Dedifferentiated amniotic fluid mesenchymal stem cell (primary cell): Measurements from ENCODE around the gene FILIP1L.

Experiments used
- DNase-seq: peaks from one replicate; pipeline ENCODE4 v3.0.0-alpha.2; 2016; ENCODE audit errors: extremely low spot score

FILIP1L gene

DNA sequence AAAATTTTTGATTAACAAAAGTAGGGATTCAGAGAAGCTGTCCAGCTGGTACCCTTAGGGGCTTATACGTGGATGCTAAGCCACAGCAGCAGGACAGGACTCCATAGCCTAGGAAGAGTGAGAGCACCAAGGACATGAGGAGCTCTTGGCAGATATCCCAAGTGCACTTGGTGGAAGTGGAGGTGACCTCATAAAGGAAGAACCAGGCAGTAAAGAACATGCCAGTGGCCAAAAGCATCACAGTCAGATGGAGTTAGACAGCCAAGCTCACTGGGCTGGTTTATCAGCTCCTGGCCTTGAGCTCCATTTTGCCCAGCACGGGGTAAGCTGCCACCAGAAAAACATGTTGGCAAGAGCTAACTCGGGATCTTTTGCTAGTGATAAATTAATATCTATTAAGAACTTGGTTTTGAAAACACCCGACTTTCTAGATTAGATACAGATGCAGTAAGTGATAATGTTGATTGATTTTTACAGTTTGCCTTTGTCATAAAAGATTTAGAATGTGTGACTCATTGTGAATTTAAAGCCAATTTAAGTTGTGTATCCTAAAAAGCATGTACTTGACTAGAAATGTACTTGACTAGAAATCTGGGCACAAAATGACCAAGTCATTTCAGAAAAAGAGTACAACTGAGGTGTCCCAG, 188.6 kb downstream of the FILIP1L start:
- DNase-seq = no peak

DNA sequence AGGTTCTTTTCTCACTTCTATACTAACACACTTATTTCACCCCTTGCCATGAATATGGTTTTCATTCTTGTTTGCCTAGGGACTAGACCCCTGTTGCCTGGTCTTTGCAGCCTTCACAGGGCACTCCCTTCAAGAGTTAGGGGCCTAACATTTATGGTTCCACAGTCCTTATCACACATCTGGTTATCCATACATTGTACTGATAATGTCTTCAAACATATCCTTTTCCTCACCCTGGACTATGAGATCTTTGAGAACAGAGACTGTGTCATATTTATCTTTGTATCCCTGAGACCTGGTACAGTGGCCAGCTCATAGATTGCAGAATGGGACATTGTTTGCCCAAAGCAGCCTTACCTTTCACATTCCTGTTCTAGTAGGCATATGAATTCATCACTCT, 190.4 kb downstream of the FILIP1L start:
- no peak for DNase-seq

DNA sequence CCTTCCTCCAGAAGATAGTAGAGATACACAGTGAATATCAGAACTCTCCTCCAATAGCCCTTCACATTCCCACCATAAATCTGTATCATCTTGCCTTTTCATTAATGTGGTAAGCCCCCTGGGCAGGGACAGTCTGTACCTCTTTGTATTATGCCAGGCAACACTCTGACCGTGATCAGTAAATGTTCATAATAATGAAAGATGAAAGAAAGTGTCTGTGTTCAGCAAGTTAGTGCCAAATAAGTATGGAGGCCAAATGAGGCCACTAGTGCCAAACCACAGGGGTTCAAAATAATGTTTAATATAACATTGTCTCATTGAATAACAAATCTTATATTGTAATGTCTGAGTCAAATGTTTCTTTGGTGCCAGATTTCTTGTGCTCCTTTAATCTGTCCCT, 192.3 kb downstream of the FILIP1L start:
- DNase-seq = no peak

DNA sequence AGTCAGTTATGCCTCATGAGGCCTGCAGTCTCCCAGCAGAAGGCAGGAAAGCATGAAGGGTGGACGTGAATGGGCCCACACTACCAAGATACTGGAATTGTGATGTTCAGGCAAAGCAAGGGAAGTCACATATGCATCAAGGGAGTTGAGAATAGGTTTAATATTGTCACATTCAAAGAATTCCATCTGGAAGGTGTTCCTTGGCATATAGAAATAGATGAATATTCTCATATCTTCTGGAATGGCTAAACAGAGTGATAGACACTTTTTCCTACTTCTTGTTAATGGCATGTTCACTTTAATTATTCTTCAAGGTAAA, 193.0 kb downstream of the FILIP1L start:
- DNase-seq = no peak

DNA sequence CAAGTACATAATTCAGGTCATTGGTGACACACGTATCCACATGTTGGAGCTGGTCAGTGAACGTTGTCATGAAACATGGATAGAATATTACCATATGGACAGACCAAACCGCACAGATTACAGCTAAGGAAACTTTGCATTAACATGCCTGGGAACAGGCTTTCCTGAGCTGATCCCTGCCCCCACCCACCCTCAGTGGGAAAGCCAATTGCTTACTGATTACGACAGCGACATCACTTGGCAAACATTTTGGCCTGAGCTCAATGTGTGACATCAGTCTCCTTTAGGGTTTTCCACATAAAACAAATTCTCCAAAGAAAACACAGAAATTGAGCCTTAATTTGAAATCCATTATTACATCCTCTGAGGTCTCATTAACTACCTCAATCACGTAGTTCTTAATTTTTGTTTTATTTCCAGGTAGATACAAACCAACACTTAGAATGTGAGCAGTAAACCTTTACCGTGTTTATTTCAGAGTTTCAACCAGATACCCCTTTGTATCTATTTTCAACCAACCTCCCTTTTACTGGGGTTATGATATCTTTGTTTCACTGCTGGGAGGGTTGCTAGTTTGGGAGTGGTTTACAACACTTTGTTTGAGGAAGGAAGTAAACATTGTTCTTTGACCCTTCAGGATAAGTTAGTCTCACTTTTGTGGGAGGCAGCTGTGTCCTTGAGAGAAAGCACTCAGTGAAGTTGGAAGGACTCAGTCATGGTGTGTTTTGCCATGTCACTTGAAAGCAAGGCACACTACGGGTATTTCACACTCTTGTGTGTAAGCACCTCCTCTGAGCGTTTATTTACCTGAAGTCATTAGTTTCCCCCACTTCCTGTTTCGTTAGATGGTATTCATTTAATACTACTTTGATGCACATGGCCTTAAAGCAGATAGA, 193.6 kb downstream of the FILIP1L start:
- DNase-seq = peak; percentile 29

DNA sequence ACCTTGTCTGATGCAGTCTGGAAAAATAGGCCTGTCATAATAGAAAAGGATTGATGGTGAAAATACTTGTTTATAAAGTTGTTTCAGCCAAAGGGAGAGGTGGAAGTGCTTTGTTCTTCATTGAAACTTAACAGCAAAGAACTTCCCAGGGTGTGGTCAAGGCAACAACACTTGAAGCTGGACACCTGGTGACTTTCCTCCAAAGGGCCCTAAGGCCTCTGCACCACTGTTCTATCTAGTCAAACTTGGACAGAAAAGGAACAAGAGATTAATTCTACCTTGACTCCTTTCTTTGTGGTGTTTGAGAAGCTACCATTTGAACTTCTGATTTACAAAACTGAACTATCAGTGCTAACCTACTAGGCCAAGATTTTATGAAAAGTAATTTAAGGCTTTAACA, 194.6 kb downstream of the FILIP1L start:
- no peak for DNase-seq

DNA sequence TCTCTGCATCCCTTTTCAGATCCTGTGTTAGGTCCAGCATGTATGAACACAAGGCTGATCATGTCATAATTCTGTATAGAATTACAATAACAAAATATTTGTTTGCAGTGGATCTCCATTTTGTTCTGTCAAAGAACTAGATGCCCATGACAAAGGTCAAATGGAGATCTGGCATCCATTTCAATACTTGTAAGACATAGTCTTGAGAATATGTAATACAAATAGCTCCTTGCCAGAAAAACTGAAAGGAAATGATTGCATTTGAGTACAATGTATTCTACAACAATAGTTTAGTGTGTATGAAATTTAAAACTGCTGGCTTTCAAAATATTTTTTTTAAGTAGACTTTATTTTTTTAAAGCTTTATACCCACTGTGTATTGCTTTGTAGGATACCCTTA, 195.6 kb downstream of the FILIP1L start:
- peak; percentile 61 for DNase-seq

DNA sequence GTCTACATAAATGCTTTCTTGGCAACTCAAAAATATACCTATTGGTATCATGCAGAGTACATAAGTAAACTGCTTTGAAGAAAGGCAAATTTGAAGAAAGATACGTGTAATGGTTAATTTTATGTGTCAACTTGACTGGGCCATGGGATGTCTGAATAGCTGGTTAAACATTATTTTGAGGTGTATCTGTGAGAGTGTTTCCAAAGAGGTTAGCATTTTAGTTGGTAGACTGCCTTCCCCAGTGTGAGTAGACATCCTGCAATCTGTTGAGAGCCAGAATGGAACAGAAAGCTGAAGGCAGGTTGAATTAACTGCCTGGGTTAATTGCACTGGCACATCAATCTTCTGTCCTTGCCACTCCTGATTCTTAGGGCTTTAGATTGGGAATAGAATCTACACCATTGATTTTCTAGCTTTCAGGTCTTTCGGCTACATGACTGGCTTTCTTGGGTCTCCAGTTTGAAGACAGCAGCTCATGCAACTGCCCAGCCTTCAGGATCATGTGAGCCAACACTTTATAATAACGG, 198.3 kb downstream of the FILIP1L start:
- no peak for DNase-seq

DNA sequence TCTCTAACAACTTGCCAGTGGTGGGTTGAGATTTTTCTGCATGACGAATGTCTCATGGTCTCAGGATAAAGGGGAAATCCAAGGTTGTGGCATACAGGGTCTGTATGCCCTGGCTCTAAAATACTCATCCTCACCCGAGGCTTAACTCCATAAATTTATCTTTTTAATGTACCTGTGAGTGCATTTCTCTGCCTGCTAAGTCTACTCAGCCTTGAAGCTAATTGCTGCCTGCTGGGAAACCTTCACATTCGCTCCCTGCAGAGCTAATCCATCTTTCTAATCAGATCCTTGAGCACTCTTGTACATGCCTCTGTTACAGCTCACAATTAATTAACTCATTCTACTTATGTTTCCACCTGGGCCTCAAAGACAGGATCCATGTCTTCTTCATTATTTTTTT, 202.9 kb downstream of the FILIP1L start:
- no peak for DNase-seq

DNA sequence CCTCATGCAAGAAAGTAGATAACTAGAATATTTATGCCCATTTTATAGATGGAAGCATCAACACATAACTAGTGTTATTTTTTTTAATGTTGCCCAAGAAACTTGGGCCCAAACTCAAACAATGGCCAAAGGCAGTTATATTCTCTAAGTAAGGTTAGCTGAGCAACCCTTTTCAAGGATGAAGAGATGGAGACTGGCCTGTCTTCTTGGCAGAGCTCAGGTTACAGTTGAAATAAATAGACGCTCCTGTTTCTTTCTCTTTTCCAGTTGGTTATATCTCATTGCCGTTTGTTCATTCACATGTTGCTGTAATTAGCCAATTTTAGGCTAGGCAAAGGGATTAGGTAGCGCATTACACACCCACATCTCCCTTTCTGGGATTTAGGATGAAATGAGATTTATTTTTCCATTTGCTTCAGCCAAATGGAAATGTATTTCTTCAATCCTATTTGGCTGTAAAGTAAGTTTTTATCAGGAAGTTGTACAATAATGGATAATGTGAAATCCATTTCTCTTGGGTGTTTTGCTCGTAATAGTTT, 203.5 kb downstream of the FILIP1L start:
- no peak for DNase-seq

DNA sequence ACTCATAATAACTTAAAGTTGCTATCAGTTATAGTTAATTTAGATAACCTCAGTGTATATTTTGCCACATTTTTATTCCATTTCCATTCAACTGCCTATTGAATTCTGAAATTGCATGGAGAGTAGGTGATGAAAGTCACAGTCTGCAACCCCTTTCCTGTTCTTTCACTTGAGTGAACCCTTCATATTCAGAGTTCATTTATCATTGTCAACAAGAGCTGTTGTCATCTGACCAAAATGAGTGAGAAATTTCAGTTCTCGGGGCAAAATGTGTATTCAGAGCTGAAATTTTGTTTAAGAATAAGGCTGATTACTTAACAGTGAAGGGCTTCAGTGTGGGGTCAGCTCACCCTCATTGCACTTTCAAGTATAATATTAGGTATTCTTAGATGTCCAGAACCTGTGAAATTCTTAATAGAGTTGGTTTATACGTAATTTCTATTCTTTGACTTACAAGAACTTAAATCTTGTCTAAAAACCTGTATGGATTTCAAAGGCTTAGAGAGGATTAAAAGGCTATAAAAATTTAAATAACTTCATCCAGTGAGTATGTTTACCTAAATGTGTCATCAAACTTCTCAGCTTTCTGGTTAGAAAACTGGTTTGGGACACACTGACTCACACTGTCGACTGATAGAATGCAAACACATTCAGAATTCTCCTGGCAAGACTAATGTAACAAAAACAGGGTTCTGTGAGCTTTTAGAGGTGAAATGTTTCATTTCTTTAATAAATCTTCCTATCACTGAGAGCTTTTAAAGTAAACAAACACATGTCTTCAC, 204.4 kb downstream of the FILIP1L start:
- DNase-seq = no peak

DNA sequence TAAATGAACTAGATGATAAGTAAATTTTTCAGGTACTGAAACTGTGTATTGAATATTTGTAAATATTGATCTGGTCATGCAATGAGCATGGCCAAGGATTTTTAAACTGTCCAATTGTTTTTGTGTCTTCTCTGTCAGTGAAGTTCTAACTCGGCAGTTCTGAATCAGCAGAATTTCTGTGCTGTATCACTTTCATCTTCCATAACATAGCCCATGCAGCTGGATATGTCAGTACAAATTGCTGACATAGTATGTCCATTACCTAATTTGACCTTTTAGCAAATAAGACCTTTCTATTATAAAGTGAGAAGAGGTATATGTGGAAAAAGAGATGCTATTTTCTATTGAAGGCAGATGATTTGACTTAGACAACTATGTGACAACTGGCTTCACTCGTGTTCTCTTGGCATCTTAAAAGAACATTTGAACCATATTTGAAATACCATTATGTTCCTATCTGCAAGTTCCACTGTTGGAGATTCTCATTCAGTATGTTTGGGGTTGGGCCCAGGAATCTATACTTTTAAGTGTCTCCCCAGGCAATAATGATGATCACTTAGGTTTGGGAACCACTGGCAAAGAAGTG, 206.2 kb downstream of the FILIP1L start:
- no peak for DNase-seq

DNA sequence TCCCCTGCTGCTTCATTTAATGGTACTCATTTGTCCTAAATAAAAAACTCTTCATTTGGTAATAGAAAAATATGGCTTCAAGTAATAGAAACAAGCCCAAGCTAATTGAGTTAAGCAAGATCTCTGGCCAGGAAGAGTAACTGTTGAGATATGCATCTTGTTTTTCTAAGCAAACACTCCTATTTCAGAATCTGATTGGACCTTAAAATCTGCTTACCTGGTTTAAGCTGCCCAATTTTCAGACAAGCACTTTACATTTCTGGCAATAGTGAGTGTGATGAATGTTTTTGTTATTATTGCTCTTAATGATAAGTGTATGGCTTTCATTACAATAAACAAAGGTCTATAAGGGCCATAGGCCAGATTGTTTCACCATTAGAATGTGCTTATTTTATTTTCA, 210.4 kb downstream of the FILIP1L start:
- DNase-seq = no peak

DNA sequence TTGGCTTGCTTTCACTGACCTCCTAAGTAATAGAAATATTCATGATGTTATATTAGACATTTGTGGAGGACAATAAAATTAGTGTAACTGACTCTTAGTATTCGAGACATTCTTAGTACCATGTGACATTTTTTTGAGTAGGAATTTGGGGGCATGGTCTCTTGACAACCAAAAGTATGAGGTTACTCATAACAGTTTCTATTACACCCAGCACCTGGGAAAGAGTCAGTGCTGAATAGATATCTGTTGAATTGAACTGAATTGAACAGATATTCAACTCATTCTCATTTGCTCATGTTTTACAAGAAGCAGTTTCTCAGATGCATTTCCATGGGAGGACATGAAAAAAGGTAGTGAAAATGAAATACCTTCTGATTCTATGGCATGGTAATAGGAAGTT, 212.2 kb downstream of the FILIP1L start:
- DNase-seq = no peak

DNA sequence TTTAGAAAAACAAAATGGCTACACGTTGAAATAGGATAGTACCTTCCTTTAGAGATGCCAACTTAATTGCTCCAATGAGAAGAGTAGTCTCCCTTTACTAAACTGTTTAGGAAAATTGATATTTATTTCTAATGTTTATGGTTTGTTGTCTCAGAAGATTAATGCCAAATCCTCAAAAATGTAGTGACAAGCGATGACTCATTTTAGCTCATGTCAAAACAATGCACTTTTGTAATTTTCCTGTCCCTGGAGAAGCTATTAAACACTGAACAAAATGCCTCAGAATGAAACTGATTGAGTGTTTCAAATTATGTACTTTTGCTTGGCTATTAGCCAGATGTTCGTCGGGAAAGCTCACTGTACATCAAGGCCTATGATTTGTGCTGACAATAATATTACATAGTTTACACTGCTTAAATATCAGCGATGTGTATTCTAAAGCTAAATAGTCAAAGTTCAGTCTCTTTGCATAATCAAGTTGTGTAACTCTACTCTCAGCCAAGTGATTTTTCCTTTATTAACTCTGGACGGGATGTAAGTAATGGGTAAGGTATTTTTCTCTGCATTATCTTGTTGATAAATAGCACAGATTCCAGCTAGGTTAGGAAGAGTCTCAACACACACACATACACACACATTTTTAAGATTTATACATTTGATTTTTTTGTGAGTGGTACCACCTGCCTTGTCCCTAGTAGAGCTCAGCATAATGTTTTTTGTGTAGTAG, 212.9 kb downstream of the FILIP1L start:
- peak; percentile 90 for DNase-seq

DNA sequence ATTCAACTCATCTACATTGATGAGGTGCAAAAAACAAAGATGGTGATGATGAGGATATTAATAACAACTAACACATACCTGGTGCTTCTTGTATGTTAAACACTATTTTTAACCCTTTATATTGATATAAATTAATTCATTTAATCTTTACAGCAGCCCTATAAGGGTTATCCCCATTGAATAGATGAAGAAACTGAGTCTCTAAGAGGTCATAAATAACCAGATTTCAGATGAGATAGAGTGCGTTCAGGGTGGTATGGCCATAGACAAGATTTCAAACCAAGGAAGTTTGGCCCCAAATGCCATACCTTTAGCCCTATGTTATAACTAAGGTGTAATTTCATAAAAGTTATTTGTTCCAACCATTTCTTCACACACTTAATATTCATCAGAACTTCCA, 214.1 kb downstream of the FILIP1L start:
- DNase-seq = no peak

DNA sequence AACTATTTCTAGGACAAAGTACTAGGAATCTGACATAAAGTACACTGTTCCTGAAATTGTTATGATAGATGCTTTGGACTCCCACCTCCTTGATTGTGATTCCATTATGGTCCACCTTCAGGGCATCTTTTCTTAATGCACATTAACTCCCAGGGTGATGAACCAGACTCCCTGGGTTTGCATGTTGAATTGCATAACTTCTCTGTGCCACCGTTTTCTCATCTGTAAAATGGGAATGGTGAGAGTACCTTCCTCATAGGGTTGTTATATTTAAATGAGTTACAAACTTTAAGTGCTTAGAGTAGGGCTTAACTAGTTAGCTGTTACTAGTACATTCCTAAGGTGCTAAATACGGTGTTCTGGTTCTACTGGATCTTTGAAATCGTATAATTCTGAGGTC, 214.7 kb downstream of the FILIP1L start:
- DNase-seq = no peak

DNA sequence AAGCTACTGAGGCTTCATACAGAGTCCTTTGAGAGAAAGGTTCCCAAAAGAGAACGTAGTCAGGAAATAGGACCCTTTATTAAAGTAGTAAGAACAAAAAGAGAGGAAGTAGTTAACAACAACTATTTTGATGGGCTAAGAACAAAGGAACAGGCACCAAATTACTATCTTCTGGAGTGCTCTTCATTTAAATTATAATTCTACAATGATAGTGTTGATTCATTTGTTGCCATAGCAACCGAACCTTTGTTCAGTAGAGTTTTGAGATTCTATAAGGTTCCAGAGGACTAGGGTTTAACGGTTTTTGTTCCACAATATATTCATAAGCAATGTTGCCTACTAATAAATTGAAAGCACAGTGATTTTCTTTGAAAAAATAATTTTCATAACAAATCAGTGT, 217.8 kb downstream of the FILIP1L start:
- DNase-seq = no peak

DNA sequence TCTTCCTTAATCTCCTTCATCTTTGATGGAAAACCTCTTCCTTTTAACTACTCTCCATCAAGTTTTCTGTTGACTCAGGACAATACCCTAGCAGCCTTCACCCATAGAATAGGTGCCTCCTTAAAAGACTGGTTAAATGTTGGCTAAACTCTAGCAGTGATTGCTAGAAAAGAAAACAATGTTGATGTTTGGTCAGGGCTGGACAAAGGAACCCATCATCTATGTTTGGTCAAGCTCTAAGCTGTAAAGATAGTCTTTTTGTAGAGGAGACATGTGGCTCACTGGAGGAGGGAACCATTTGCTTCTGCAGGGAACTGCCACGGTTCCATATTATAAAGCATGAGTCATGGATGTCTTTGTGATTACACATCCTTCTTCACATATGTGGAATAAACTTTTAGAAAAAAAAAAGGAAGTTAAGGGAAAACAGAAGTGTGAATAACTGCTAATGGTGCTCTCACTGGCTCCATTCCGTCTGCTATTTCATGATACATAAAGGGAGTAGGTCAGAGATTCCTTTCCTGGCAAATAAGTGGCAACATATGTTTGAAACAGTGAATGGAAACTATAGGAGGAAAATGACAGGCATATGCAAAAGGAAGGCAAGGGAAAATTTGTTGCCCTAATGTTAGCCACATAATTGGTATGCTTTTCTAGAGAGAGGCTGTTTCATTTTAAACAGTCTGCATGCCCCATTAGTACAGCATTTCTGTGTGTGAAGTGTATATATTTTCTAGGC, 218.4 kb downstream of the FILIP1L start:
- DNase-seq = peak; percentile 79

DNA sequence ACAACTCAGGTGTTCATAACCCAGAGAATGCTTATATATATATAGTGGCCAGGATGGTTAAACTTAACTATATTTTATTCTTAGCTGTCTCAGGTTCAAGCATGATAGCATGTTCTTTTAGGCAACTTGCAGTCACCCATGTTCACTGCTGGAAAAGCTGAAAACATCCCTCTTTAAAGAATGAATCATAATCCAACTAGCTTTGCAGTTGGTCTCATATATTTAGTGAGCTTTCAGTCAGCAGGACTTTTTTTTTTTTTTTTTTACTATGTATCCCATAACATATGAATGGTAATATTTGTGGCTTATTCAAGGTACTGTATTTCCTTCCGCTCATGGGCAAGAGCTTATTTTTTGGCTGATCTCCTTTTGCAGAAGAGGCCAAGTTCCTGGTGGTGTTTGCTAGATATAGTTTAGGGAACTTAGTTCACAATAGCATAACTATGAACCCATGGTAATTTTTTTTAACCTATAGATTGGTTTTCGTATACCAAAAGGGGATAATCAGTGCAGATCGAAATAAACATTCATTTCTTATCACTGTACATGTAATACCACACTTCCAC, 219.1 kb downstream of the FILIP1L start:
- no peak for DNase-seq
